A673 (cell line): Measurements from ENCODE around the gene COPE. TPM values are rescaled to one million over a fixed set of nuclear protein-coding genes. Genes with fewer than 3 reads are reported as not detected.

Experiments
- BruUV-seq: library from RNA; stranded (reverse); fragments of 400-500 nt; replicated peaks from 2 replicates; lab custom pipeline; 2021; lab: Mats Ljungman, UMichigan
- CTCF ChIA-PET: fragments of 300-600 bp; sonication (Branson Sonifier 250); formaldehyde crosslinking; loops from one replicate; lab custom pipeline; 2022; ENCODE audit warnings: antibody characterized with exemption; lab: Charles Lee
- POLR2A ChIA-PET: fragments of 300-600 bp; sonication (Branson Sonifier 250); formaldehyde crosslinking; loops from one replicate; lab custom pipeline; 2022; ENCODE audit warnings: antibody characterized with exemption; ENCODE audit not compliant: low non-redundant PET; lab: Charles Lee
- DNase-seq: peaks from one replicate; pipeline ENCODE4 v3.0.0-alpha.2; 2015; ENCODE audit warnings: low spot score
- H3K27ac ChIP-seq: fragments of 200-600 bp; sonication (generic); 2 replicates; pipeline ENCODE4 v1.5.1; 2016; ENCODE audit warnings: mixed run types, low read depth, mild to moderate bottlenecking, mixed read lengths, antibody characterized with exemption, low read length; ENCODE audit not compliant: poor library complexity, severe bottlenecking
- H3K27me3 ChIP-seq: fragments of 200-600 bp; sonication (generic); replicated peaks from 2 replicates; pipeline ENCODE4 v1.6.1; 2017; ENCODE audit warnings: mixed run types, low read depth, mild to moderate bottlenecking, mixed read lengths, antibody characterized with exemption, low read length; ENCODE audit not compliant: insufficient read depth, poor library complexity
- H3K36me3 ChIP-seq: fragments of 200-600 bp; sonication (generic); 2 replicates; pipeline ENCODE4 v1.6.1; 2016; ENCODE audit warnings: mixed run types, mild to moderate bottlenecking, mixed read lengths, antibody characterized with exemption, low read length; ENCODE audit not compliant: insufficient read depth, poor library complexity, severe bottlenecking
- H3K4me1 ChIP-seq: fragments of 200-600 bp; sonication (generic); 2 replicates; pipeline ENCODE4 v1.6.1; 2017; ENCODE audit warnings: mixed run types, mild to moderate bottlenecking, mixed read lengths, antibody characterized with exemption, low read length; ENCODE audit not compliant: insufficient read depth, poor library complexity, severe bottlenecking
- H3K4me3 ChIP-seq: fragments of 200-600 bp; sonication (generic); 2 replicates; pipeline ENCODE4 v1.5.1; 2016; ENCODE audit warnings: low read depth, mixed run types, mild to moderate bottlenecking, mixed read lengths, low read length; ENCODE audit not compliant: poor library complexity, severe bottlenecking
- H3K9me3 ChIP-seq: fragments of 200-600 bp; sonication (generic); 2 replicates; pipeline ENCODE4 v1.6.1; 2016; ENCODE audit warnings: mixed run types, low read depth, mild to moderate bottlenecking, mixed read lengths, antibody characterized with exemption, low read length; ENCODE audit not compliant: poor library complexity, severe bottlenecking
- CTCF ChIP-seq: fragments of 300-800, 200-600 bp; sonication (generic); conservative IDR thresholded peaks from 2 replicates; pipeline ENCODE4 v1.5.1; 2017; ENCODE audit warnings: low read depth, mild to moderate bottlenecking, antibody characterized with exemption, low read length, moderate library complexity, mixed read lengths
- EZH2 ChIP-seq: fragments of 200-600 bp; sonication (generic); IDR thresholded peaks from 2 replicates; pipeline ENCODE4 v1.6.1; 2017; ENCODE audit warnings: borderline replicate concordance, low read depth, mild to moderate bottlenecking, mixed read lengths, antibody characterized with exemption, low read length; ENCODE audit not compliant: poor library complexity, severe bottlenecking
- intact Hi-C: fragments of 100-400 bp; cut with micrococcal nuclease; formaldehyde crosslinking; loops from one replicate; pipeline ENCODE4 v1.10.0; 2022; ENCODE audit not compliant: unreplicated experiment
- total RNA-seq: library from RNA; stranded (reverse); gene quantifications from 2 replicates; pipeline ENCODE4 v1.2.3, GENCODE V29; 2021

Gene COPE
- total RNA-seq, 1 experiment from 2014 or later, result 244 TPM

GRCh38 chr19:18896421-18896841, 22.8 kb downstream of the COPE start:
- Histone ChIP-seq H3K4me1 (peaks cover 10% of the 10 kb centered on the region), H3K36me3 (no peaks in the 10 kb centered on the region), H3K27me3 (no peaks in the 10 kb centered on the region), H3K4me3 (peak overlapping the region; percentile 60), H3K9me3 (no peaks in the 10 kb centered on the region), H3K27ac (no peak overlapping the region)
- no TSS peak for BruUV-seq
- intact Hi-C loops, result no loop called here
- CTCF ChIA-PET, result interaction anchor here (0.9 kb wide), 1 partner anchor 23 kb away, joined by 3 read pairs; the partner anchor contains the start of genes COPE and DDX49
- TF ChIP-seq CTCF (no peak), EZH2 (no peak)
- peak; percentile 54 for DNase-seq
- POLR2A ChIA-PET, result no interaction called here

GRCh38 chr19:18895824-18896341, 23.3 kb downstream of the COPE start, which contains the start of gene CERS1:
CERS1 (minus strand) TSS chr19:18896158; CDS start chr19:18896072, 86 bp downstream.
- no peaks in the 10 kb centered on the region for H3K9me3 ChIP-seq
- peak; percentile 57 for DNase-seq
- no peak for TF ChIP-seq EZH2
- H3K27ac ChIP-seq, result no peak within 1 kb of the TSS
- no peaks in the 10 kb centered on the region for H3K27me3 ChIP-seq
- no TSS peak for BruUV-seq
- intact Hi-C loops, result no loop called here
- peaks cover 10% of the 10 kb centered on the region for H3K4me1 ChIP-seq
- no peaks in the 10 kb centered on the region for H3K36me3 ChIP-seq
- ChIA-PET POLR2A (no interaction called here), CTCF (interaction anchor here (0.9 kb wide), 1 partner anchor 23 kb away, joined by 3 read pairs; the partner anchor contains the start of genes COPE and DDX49)
- H3K4me3 ChIP-seq, result peak within 1 kb of the TSS; percentile 60

- CTCF ChIA-PET, result interaction anchor here (0.9 kb wide), 1 partner anchor 24 kb away, joined by 3 read pairs; the partner anchor contains the start of genes COPE and DDX49
- no peak overlapping the region for H3K27ac ChIP-seq
- no peak for TF ChIP-seq EZH2
- TF ChIP-seq CTCF, result peak; percentile 28; the same call in 1 of the 2 replicates
- no peaks in the 10 kb centered on the region for H3K36me3 ChIP-seq
- intact Hi-C loops, result no loop called here
- peaks cover 10% of the 10 kb centered on the region for H3K4me1 ChIP-seq
- H3K4me3 ChIP-seq, result peak overlapping the region; percentile 60
- no peaks in the 10 kb centered on the region for H3K9me3 ChIP-seq
- no peak for DNase-seq
- no peaks in the 10 kb centered on the region for H3K27me3 ChIP-seq
- no TSS peak for BruUV-seq
- POLR2A ChIA-PET, result no interaction called here
These were observed 24.0 kb downstream of the COPE start for GRCh38 chr19:18895038-18895823.
